GM18868 (cell line): Measurements from ENCODE around the gene RIMS4.

Experiments
- ATAC-seq: cut with Tn5 transposase; IDR thresholded peaks from one replicate; pipeline ENCODE4 v1.9.1; 2021; ENCODE audit warnings: mild to moderate bottlenecking, moderate library complexity; ENCODE audit not compliant: unreplicated experiment

Gene RIMS4

DNA sequence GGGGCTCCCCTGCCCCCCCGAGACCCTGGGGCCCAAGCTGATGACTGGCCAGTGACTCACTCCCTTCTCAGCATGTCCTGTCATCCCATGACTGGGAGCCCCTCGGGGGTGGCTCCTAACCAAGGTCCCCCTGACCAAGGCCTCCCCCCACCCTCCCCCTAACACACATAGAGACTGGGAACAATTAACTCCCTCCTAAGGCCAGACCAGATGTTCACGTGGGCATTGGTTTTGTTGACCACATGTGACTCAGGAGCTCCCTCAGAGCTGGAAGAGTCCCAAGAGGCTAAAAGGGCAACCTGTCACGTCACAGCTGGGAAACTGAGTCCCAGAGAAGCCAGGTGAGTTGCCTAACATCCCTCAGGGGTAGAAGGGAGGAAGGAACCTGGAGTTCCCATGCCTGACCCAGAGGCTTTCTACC is 105.8 kb downstream of the RIMS4 start:
- no peak for ATAC-seq

DNA sequence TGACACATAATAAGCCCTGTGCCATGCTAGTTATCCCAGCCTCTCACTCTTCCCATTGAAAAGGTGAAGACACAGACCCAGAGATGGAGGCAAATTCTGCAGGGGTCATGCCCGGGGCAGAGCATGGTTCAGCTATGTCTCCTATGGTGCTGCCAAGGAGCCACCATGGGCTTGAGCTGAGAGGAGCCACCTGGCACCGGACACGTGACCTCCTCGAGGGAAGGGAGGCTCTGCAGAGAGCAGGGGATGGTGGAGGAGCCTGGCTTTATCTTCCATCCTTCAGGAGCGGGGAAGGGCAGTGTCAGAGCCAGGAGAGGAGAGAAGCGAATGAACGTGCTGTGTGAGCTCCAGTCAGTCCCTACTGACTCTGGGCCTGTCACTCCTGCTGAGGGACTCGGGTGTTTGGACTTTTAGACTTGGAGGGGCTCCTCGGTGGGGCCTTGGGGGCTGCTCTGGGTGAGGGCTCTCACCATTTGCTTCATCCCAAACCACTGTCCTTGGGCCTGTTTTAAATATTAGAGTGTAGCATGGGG is 106.3 kb downstream of the RIMS4 start:
- ATAC-seq = no peak

DNA sequence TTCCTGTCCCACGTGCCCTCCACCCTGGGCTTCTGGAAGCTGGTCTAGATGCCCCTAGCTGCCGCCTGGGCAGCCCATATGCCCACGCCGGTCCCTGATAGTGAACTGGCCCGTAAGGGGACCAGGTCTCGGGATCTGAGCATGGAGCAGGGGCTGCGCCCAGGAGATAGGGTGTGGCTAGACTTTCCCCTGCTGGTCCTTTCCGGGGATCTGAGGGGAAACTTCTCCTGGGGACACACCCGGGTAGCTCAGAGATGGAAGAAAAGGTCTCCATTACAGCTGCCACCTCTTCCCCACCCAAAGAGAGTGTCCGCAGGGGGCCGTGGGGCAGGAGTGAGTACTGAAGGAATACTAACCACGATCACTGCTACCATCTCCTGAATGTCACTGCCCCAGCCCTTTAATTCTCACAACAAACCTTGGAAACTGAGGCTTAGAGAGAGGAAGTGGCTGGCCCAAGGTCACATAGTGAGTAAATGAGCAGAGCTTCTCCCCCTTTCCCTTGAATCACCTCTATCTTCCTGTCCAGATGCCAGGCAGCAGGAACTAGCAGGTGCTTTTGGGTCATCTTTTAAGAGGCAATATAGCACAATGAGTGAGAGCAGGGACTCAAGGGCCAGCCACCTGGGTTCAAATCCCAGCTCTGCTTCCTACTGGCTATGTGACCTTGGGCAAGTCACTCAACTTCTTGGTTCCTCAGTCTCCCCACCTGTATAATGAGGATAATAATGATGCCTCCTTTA is 107.0 kb downstream of the RIMS4 start:
- ATAC-seq = no peak

DNA sequence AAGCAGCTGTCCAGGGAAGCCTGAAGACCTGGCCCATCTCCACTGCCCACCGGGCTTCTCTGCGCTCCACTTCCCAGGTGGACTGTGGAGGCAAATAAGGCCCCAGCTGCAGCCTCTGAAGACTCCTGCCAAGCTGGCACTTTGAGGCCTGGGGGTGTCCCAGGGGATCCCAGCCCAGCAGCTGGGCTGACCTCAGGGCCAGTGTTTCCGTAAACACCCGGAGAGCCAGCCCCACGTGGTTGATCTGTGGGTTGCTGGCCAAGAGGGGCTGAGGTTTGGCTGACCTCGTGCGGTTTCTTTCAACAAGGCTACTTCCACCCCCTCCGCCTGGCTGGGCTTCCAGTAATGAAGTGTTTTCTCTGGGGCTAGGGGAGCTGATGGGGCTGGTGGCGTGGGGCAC is 107.6 kb downstream of the RIMS4 start:
- ATAC-seq = no peak

DNA sequence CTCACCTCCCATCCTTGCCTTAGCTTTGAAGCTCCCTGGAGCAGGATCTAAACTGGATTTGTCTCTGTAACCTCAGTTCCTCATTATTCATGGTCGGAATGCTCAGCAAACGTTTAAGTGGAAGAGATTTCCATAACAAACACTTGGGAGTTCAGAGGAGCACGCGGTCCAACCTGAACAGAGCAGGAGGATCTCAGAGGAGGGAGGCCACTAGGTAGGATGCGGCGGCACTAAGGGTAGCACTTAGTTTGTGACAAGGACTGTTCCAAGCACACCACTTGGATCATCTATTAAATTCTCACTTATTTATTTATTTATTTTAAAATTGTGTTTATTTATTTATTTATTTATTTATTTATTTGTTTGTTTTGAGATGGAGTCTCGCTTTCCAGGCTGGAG is 108.5 kb downstream of the RIMS4 start:
- no peak for ATAC-seq
